22Rv1 (cell line): Measurements from ENCODE around the gene PPAT.

ENCODE experiments used
- H3K27ac ChIP-seq: fragments of 450-650 bp; 2 replicates; pipeline ENCODE4 v1.5.1; 2017
- CTCF ChIP-seq: fragments of 450-650 bp; IDR thresholded peaks from 2 replicates; pipeline ENCODE4 v1.5.1; 2017; ENCODE audit warnings: mild to moderate bottlenecking
- ZFX ChIP-seq: fragments of 450-650 bp; IDR thresholded peaks from 2 replicates; pipeline ENCODE4 v1.6.1; 2017; ENCODE audit warnings: antibody characterized with exemption, borderline replicate concordance

PPAT gene

DNA sequence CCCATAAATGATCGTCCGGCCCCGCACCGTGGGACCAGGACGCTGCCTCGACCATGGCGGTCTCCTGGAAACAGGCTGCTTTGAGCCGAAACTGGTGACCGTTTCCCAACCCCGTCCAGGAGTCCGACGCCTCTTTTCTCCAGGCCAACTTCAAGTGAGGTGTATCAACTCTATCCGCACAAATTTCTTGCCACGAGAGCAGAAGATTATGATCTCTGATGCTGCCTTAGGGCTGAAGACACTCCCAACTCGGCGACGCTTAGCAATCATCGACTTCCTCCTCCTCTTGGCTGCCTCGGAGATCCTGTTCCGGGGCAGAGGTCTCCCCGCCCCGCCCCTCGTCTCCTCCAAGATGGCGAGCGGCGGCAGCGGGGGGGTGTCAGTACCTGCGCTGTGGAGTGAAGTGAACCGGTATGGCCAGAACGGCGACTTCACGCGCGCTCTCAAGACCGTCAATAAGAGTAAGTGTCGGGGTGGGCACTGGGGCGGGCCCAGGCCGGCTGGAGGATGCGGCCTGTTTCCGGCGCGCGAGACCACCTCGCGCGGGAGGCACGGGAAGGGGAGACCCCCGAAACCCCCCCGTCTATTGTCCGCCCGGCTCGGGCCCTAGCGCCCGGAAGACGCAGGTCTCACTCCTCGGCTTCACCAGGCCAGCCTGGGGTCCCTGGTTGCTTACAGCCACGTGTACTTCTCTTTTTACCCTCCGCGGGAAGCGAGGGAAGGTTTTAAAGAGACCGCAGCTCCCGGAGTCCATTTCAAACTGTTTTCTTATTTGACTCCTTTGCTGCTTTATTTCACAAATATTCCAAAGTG lies 32.1 kb upstream of the PPAT start, which contains the start of gene SRP72:
Gene SRP72 (plus strand): TSS at position 334 of the 813 bp plus-strand sequence. CDS start 19 bp downstream, at position 353.
- H3K27ac ChIP-seq = peak within 1 kb of the TSS; percentile 96
- TF ChIP-seq CTCF (no peak), ZFX (no peak)

DNA sequence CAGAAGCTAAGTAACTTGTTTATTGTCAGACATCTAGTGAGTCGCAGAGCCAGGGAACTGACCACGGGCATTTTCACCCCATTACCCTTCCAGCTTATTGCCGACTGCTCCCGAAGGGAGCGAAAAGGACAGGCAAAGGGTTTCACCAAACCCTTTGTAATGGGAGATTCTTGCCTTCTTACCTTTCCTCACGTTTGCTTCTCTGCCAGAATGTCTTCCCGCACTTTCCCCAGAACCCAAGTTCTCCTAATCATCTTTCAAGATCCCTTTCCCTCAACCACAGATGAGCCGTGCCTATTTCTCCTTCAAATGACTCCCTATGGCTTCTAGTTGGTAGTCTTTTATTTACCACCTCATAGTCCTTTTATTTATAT lies 31.5 kb upstream of the PPAT start:
- H3K27ac ChIP-seq = peak overlapping the region; percentile 96
- TF ChIP-seq CTCF (no peak), ZFX (no peak)

- peak overlapping the region; percentile 96 for H3K27ac ChIP-seq
Measured at GRCh38 chr4:56466296-56466761, 30.9 kb upstream of the PPAT start.

DNA sequence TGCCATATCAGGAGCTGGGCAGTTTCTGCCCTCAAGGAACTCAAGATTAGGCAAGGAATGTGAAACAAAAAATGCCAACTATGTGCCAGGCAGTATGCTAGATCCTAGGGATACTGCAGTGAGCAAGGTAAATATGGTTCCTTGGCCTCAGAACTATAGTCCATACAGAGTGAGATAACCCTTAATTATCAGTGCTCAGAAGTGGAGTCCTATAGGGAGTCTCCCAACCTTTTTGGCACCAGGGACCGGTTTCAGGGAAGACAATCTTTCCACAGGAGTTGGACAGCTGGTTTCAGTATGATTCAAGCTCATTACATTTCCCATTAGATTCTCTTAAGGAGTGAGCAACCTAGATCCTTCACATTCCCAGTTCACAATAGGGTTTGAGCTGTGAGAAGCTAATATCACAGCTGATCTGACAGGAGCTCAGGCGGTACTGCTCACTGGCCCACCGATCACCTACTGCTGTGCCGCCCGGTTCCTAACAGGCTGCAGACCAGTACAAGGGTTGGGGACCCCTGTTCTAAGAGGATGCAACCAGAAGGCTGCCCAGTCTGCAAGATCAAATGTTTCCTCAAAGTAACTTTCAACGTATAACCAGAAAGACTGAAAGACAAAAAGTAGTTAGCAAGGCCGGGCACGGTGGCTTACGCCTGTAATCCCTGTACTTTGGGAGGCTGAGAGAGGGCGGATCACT lies 30.3 kb upstream of the PPAT start:
- peak overlapping the region; percentile 96 for H3K27ac ChIP-seq
- no peak for TF ChIP-seq ZFX
- no peak for TF ChIP-seq CTCF

DNA sequence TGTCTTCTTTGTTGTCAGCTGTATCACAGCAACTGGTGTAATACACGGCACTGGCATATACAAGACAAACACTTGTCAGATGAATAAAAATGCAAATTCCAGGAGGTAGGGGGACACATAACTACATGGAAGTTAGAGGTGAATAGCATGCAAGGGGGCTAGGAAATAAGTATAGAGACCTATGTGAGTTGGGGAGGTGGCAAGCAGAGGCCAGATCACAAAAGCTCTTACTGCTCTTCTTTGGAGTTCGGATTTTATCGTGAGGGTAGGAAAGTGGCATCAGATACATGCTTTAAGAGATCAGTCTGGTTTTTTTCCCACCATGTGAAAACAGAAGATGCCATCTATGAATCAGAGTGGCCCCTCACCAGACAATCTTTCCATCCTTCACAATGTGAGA lies 29.2 kb upstream of the PPAT start:
- TF ChIP-seq ZFX (no peak), CTCF (no peak)
- peak overlapping the region; percentile 96; the same call in 1 of the 2 replicates for H3K27ac ChIP-seq

DNA sequence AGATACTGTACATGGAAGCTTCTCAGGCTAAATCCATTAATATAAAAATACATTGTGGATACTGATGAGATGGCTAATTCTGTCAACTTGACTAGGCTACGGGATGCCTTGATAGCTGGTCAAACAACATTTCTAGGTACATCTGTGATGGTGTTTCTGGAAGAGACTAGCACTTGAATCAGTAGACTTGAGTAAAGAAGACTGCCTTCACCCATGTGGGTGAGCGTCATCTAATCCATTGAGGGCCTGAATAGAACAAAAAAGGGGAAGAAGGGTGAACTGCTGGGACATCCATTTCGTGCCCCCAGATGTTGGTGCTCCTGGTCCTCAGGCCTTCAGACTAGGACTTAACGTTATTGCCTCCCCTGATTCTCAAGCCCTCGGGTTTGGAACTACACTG lies 28.3 kb upstream of the PPAT start:
- H3K27ac ChIP-seq = no peak overlapping the region
- TF ChIP-seq CTCF (no peak), ZFX (no peak)

- no peak overlapping the region for H3K27ac ChIP-seq
- no peak for TF ChIP-seq ZFX
Measured at GRCh38 chr4:56462157-56462556, 26.7 kb upstream of the PPAT start.

GRCh38 chr4:56460085-56460484 lies 24.7 kb upstream of the PPAT start:
- TF ChIP-seq CTCF = no peak
- H3K27ac ChIP-seq = no peak overlapping the region
